Natural killer cell (primary cell): Measurements from ENCODE around the gene ARID1B. TPM values are rescaled to one million over a fixed set of nuclear protein-coding genes. Genes with fewer than 3 reads are reported as not detected.

Source experiments
- ATAC-seq, 3 donors: fragments of 150-1000 bp in 2 of 3; fragments of 200-7000 bp in 1 of 3; cut with Tn5 transposase; 1 replicate in 1 of 3; 2 replicates in 2 of 3; pipeline ENCODE4 v1.10.0; 2021; ENCODE audit warnings: mild to moderate bottlenecking in 2 of 3, moderate library complexity in 2 of 3
- DNase-seq, 2 donors: peaks; one replicate each; pipeline versions ENCODE4 v3.0.0 to v3.0.0-alpha.2; 2013 to 2021; ENCODE audit warnings: mixed read lengths in 1 of 2
- H3K27ac ChIP-seq: one replicate; pipeline ENCODE4 v1.5.1; 2013; ENCODE audit warnings: mild to moderate bottlenecking, low read length
- H3K27me3 ChIP-seq: one replicate; pipeline ENCODE4 v1.6.1; 2013; ENCODE audit warnings: low read length; ENCODE audit not compliant: control insufficient read depth, insufficient read depth
- H3K36me3 ChIP-seq: one replicate; pipeline ENCODE4 v1.6.1; 2013; ENCODE audit warnings: low read length; ENCODE audit not compliant: control insufficient read depth, insufficient read depth
- H3K4me1 ChIP-seq: one replicate; pipeline ENCODE4 v1.6.1; 2013; ENCODE audit warnings: low read length; ENCODE audit not compliant: control insufficient read depth, insufficient read depth
- H3K4me3 ChIP-seq: one replicate; pipeline ENCODE4 v1.5.1; 2013; ENCODE audit warnings: low read length
- H3K9me3 ChIP-seq: one replicate; pipeline ENCODE4 v1.6.1; 2013; ENCODE audit warnings: low read length; ENCODE audit not compliant: control insufficient read depth, insufficient read depth
- H3K27ac Mint-ChIP-seq, 2 donors: one replicate each; pipeline ENCODE4 v1.8.0; 2022; ENCODE audit warnings: mild to moderate bottlenecking in 2 of 2, mixed read lengths in 2 of 2, moderate library complexity in 1 of 2
- H3K27me3 Mint-ChIP-seq, 2 donors: one replicate each; pipeline ENCODE4 v1.8.0; 2022; ENCODE audit warnings: low read depth in 2 of 2, mixed read lengths in 2 of 2
- H3K36me3 Mint-ChIP-seq: one replicate; pipeline ENCODE4 v1.8.0; 2022; ENCODE audit warnings: mixed read lengths
- H3K4me1 Mint-ChIP-seq, 2 donors: one replicate each; pipeline ENCODE4 v1.8.0; 2022; ENCODE audit warnings: mixed read lengths in 2 of 2
- H3K4me3 Mint-ChIP-seq: one replicate; pipeline ENCODE4 v1.8.0; 2022; ENCODE audit warnings: mild to moderate bottlenecking, moderate library complexity, mixed read lengths
- H3K9me3 Mint-ChIP-seq, 2 donors: one replicate each; pipeline ENCODE4 v1.8.0; 2022; ENCODE audit warnings: mixed read lengths in 2 of 2
- CTCF ChIP-seq: fragments of 200-600 bp; IDR thresholded peaks from one replicate; pipeline ENCODE4 v1.8.0; 2022; ENCODE audit warnings: antibody characterized with exemption
- WGBS: methylation state at CpG from one replicate; pipeline ENCODE4 v1.1.7; 2013; ENCODE audit warnings: missing lambda C conversion rate; ENCODE audit not compliant: insufficient coverage; 5-methylcytosine and 5-hydroxymethylcytosine counted together
- intact Hi-C: fragments of 100-400 bp; cut with micrococcal nuclease; formaldehyde crosslinking; loops from one replicate; pipeline ENCODE4 v1.14.2; 2022
- total RNA-seq, 4 donors: library from RNA; stranded (reverse); fragments of 120-200 nt in 1 of 4; gene quantifications; one replicate each; pipeline versions ENCODE4 v1.2.3 to v1.2.4, GENCODE V29; 2013 to 2022

The ARID1B gene
- total RNA-seq, 3 donors from 2014 or later (not counting 1 experiment from before 2014, with no cell fraction given) = 180 to 201 (median 189) TPM

GRCh38 chr6:156905801-156906200, 128.6 kb downstream of the ARID1B start:
- Mint-ChIP-seq H3K4me3 (no peak overlapping the region), H3K4me1 (peaks cover 48 to 54% of the 10 kb centered on the region in 2 donors), H3K9me3 (no peaks in the 10 kb centered on the region), H3K27ac (no peak overlapping the region), H3K36me3 (no peaks in the 10 kb centered on the region), H3K27me3 (no peaks in the 10 kb centered on the region)
- DNase-seq = no peak
- WGBS = no CpG with 5 or more reads among the region's 1 CpG
- no peaks in the 10 kb centered on the region for H3K27me3 ChIP-seq
- peaks cover 4% of the 10 kb centered on the region for H3K4me1 ChIP-seq
- TF ChIP-seq CTCF = no peak
- no peaks in the 10 kb centered on the region for H3K9me3 ChIP-seq
- H3K27ac ChIP-seq = no peak overlapping the region
- peaks cover 3% of the 10 kb centered on the region for H3K36me3 ChIP-seq
- no peak overlapping the region for H3K4me3 ChIP-seq
- intact Hi-C loops = no loop called here
- no peak for ATAC-seq

- 97% methylated on average over 7 of the region's 7 CpGs for WGBS
- Mint-ChIP-seq H3K27ac (no peak overlapping the region), H3K27me3 (no peaks in the 10 kb centered on the region), H3K36me3 (no peaks in the 10 kb centered on the region), H3K4me1 (peaks cover 43 to 54% of the 10 kb centered on the region in 2 donors), H3K4me3 (no peak overlapping the region), H3K9me3 (no peaks in the 10 kb centered on the region)
- H3K4me1 ChIP-seq = peaks cover 4% of the 10 kb centered on the region
- DNase-seq (no peak), ATAC-seq (no peak)
- H3K27me3 ChIP-seq = no peaks in the 10 kb centered on the region
- H3K4me3 ChIP-seq = no peak overlapping the region
- intact Hi-C loops = no loop called here
- no peaks in the 10 kb centered on the region for H3K9me3 ChIP-seq
- H3K36me3 ChIP-seq = peaks cover under 1% of the 10 kb centered on the region
- no peak for TF ChIP-seq CTCF
- H3K27ac ChIP-seq = no peak overlapping the region
These were observed 129.3 kb downstream of the ARID1B start for GRCh38 chr6:156906451-156906850.

GRCh38 chr6:156909212-156910010, 132.2 kb downstream of the ARID1B start:
- H3K27me3 Mint-ChIP-seq = no peaks in the 10 kb centered on the region
- no peak overlapping the region for H3K27ac ChIP-seq
- no peak overlapping the region for H3K4me3 Mint-ChIP-seq
- 80% methylated on average over 10 of the region's 10 CpGs for WGBS
- H3K9me3 ChIP-seq = no peaks in the 10 kb centered on the region
- peaks cover 53 to 61% of the 10 kb centered on the region in 2 donors for H3K4me1 Mint-ChIP-seq
- intact Hi-C loops = no loop called here
- no peak overlapping the region for H3K4me3 ChIP-seq
- H3K36me3 Mint-ChIP-seq = no peaks in the 10 kb centered on the region
- H3K27me3 ChIP-seq = no peaks in the 10 kb centered on the region
- TF ChIP-seq CTCF = no peak
- peak overlapping the region in 1 of 2 donors; percentile 5 for H3K27ac Mint-ChIP-seq
- peaks cover 9% of the 10 kb centered on the region for H3K4me1 ChIP-seq
- no peaks in the 10 kb centered on the region for H3K36me3 ChIP-seq
- no peak for DNase-seq
- no peak for ATAC-seq
- no peaks in the 10 kb centered on the region for H3K9me3 Mint-ChIP-seq

- no peak for TF ChIP-seq CTCF
These were observed 132.8 kb downstream of the ARID1B start for GRCh38 chr6:156910011-156910334.

More at GRCh38 chr6:156910011-156910334, 132.8 kb downstream of the ARID1B start:
- Histone ChIP-seq H3K27me3 (no peaks in the 10 kb centered on the region), H3K4me1 (peaks cover 9% of the 10 kb centered on the region), H3K27ac (no peak overlapping the region), H3K36me3 (no peaks in the 10 kb centered on the region), H3K4me3 (no peak overlapping the region), H3K9me3 (no peaks in the 10 kb centered on the region)
- intact Hi-C loops = no loop called here
- peaks cover 58 to 64% of the 10 kb centered on the region in 2 donors for H3K4me1 Mint-ChIP-seq
- no peaks in the 10 kb centered on the region for H3K36me3 Mint-ChIP-seq
- peak overlapping the region; percentile 5 to 12 for H3K27ac Mint-ChIP-seq
- no peaks in the 10 kb centered on the region for H3K9me3 Mint-ChIP-seq
- no peaks in the 10 kb centered on the region for H3K27me3 Mint-ChIP-seq
- DNase-seq (no peak), ATAC-seq (no peak)
- WGBS = 80% methylated on average over 4 of the region's 4 CpGs
- no peak overlapping the region for H3K4me3 Mint-ChIP-seq
